ENCODE measurements around the gene SHROOM1. TPM values are rescaled to one million over a fixed set of nuclear protein-coding genes. Genes with fewer than 3 reads are reported as not detected.

SHROOM1 gene
- total RNA-seq = 2.5 and 2.6 TPM in 2 replicates

GRCh38 chr5:132830436-132831094 is at the start of gene SHROOM1:
Gene SHROOM1 (minus strand): TSS chr5:132830647. CDS start chr5:132826140, 4,507 bp downstream.

GRCh38 chr5:132873119-132873929 is 42.9 kb upstream of the SHROOM1 start, which contains the start of gene LEAP2:
Gene LEAP2 (plus strand): TSS chr5:132873668. CDS start chr5:132873695, 27 bp downstream.

GRCh38 chr5:132866342-132867045 is 36.0 kb upstream of the SHROOM1 start, which contains the start of the genes GDF9 and UQCRQ:
Gene GDF9 (minus strand): TSS chr5:132866469. CDS start chr5:132864533, 1,936 bp downstream.
Gene UQCRQ (plus strand): TSS chr5:132866642. CDS start chr5:132866882, 240 bp downstream.

GRCh38 chr5:132812781-132813598 is 17.5 kb downstream of the SHROOM1 start, which contains the start of gene SOWAHA:
Gene SOWAHA (plus strand): TSS chr5:132813302. CDS start chr5:132813622, 320 bp downstream.

GRCh38 chr5:132777209-132778069 is 53.0 kb downstream of the SHROOM1 start, which contains the start of gene SEPTIN8:
Gene SEPTIN8 (minus strand): TSS chr5:132777239. CDS start chr5:132777137, 102 bp downstream.

Other genes with a start within 250 kb of the SHROOM1 start
- not detected in 2 replicates for gene IL13, start 172.5 kb downstream of the SHROOM1 start, total RNA-seq
- not detected in 2 replicates for gene IL4, start 156.7 kb downstream of the SHROOM1 start, total RNA-seq
- 7.1 and 9.3 TPM in 2 replicates for gene KIF3A, start 93.1 kb downstream of the SHROOM1 start, total RNA-seq
- gene CCNI2, start 83.2 kb downstream of the SHROOM1 start, total RNA-seq = not detected in 2 replicates
- gene SEPTIN8, start 53.4 kb downstream of the SHROOM1 start, total RNA-seq = 44.2 and 50.6 TPM in 2 replicates
- gene SOWAHA, start 17.3 kb downstream of the SHROOM1 start, total RNA-seq = not detected in 2 replicates
- 0.09 and 0.28 TPM in 2 replicates for gene GDF9, start 35.8 kb upstream of the SHROOM1 start, total RNA-seq
- 147 and 188 TPM in 2 replicates for gene UQCRQ, start 36.0 kb upstream of the SHROOM1 start, total RNA-seq
- 0.14 and 0.37 TPM in 2 replicates for gene LEAP2, start 43.0 kb upstream of the SHROOM1 start, total RNA-seq
- gene AFF4, start 133.0 kb upstream of the SHROOM1 start, total RNA-seq = 27.7 and 30.8 TPM in 2 replicates
- gene ZCCHC10, start 195.9 kb upstream of the SHROOM1 start, total RNA-seq = 8.1 and 9.2 TPM in 2 replicates
- 95.9 and 114 TPM in 2 replicates for gene HSPA4, start 221.4 kb upstream of the SHROOM1 start, total RNA-seq

All from smooth muscle cell of bladder (primary cell).